Upper lobe of right lung (tissue), 1 donor: ENCODE measurements around the gene WDR62. TPM values are rescaled to one million over a fixed set of nuclear protein-coding genes. Genes with fewer than 3 reads are reported as not detected.

Experiments used
- ATAC-seq: fragments of 200-7000 bp; cut with Tn5 transposase; one replicate; pipeline ENCODE4 v1.9.1; 2020; ENCODE audit warnings: mild to moderate bottlenecking, moderate library complexity
- DNase-seq: peaks from one replicate; pipeline ENCODE4 v3.0.0-alpha.2; 2020
- H3K27ac ChIP-seq: fragments of 200-600 bp; one replicate; pipeline ENCODE4 v1.8.0; 2022
- H3K27me3 ChIP-seq: fragments of 200-600 bp; one replicate; pipeline ENCODE4 v1.8.0; 2022; ENCODE audit warnings: mild to moderate bottlenecking
- H3K36me3 ChIP-seq: fragments of 200-600 bp; one replicate; pipeline ENCODE4 v1.8.0; 2022
- H3K4me1 ChIP-seq: fragments of 200-600 bp; one replicate; pipeline ENCODE4 v1.8.0; 2022
- H3K4me3 ChIP-seq: fragments of 200-600 bp; one replicate; pipeline ENCODE4 v1.8.0; 2022; ENCODE audit warnings: mild to moderate bottlenecking
- H3K9me3 ChIP-seq: fragments of 200-600 bp; one replicate; pipeline ENCODE4 v1.8.0; 2022
- CTCF ChIP-seq: fragments of 200-600 bp; IDR thresholded peaks from one replicate; pipeline ENCODE4 v1.8.0; 2022; ENCODE audit warnings: antibody characterized with exemption
- intact Hi-C: fragments of 100-400 bp; cut with DNase I; formaldehyde crosslinking; loops from one replicate; pipeline ENCODE4 v1.11.0; 2022
- total RNA-seq: library from RNA; stranded (reverse); fragmentation: NEBNext Ultra II Directional; extraction: Animal tissue kit (Norgen Biotek cat#: 25700); gene quantifications from one replicate; pipeline ENCODE4 v1.2.1, GENCODE V29; 2021
- donor health status: DM: no; HTN: yes; CAD: no; lungs with severe emphysema.

The WDR62 gene
- total RNA-seq, 1 donor from 2014 or later, result 0.93 TPM

DNA sequence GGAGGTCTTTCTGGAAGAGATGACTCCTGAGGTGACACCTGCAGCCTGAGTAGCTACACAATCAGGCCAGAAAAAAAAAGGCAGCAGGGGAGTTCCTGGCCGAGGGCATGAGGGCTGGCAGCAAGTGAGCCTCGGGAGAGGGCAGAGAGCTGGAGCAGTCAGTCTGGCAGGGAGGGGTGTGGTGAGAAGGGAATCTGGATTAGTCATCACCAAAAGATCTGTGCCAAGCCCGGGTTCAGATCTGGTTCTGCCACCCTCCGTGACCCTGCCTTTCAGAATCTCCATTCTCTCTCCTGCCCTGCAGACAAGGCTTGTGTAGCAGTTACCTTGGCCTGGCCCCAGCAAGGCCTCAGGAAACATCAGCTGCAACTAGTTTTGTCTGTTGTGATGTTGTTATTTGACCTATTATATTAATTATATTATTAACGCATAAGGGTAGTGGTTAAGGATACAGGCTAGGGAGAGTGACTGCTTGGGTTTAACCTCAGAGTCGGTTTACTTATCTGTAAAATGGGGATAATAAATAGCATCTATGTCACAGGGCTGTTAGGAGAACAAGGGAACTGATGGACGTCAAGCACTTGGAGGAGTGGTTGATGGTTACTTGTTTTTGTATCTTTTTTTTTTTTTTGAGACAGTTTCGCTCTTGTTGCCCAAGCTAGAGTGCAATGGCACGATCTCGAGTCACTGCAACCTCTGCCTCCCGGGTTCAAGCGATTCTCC is 82.4 kb downstream of the WDR62 start:
- peak; percentile 58 for ATAC-seq
- peak overlapping the region; percentile 80 for H3K27ac ChIP-seq
- peak; percentile 80 for DNase-seq
- H3K4me1 ChIP-seq, result peaks cover 31% of the 10 kb centered on the region
- peaks cover 4% of the 10 kb centered on the region for H3K36me3 ChIP-seq
- H3K27me3 ChIP-seq, result no peaks in the 10 kb centered on the region
- no peak for TF ChIP-seq CTCF
- intact Hi-C loops, result no loop called here
- H3K4me3 ChIP-seq, result no peak overlapping the region
- no peaks in the 10 kb centered on the region for H3K9me3 ChIP-seq

- H3K27ac ChIP-seq, result peak overlapping the region; percentile 97
- peaks cover 23% of the 10 kb centered on the region for H3K36me3 ChIP-seq
- no peaks in the 10 kb centered on the region for H3K27me3 ChIP-seq
- H3K4me1 ChIP-seq, result peaks cover 31% of the 10 kb centered on the region
- peak overlapping the region; percentile 78 for H3K4me3 ChIP-seq
- TF ChIP-seq CTCF, result no peak
- DNase-seq (no peak), ATAC-seq (no peak)
- intact Hi-C loops, result no loop called here
- no peaks in the 10 kb centered on the region for H3K9me3 ChIP-seq
Measured at GRCh38 chr19:36139120-36139472, 84.4 kb downstream of the WDR62 start.

DNA sequence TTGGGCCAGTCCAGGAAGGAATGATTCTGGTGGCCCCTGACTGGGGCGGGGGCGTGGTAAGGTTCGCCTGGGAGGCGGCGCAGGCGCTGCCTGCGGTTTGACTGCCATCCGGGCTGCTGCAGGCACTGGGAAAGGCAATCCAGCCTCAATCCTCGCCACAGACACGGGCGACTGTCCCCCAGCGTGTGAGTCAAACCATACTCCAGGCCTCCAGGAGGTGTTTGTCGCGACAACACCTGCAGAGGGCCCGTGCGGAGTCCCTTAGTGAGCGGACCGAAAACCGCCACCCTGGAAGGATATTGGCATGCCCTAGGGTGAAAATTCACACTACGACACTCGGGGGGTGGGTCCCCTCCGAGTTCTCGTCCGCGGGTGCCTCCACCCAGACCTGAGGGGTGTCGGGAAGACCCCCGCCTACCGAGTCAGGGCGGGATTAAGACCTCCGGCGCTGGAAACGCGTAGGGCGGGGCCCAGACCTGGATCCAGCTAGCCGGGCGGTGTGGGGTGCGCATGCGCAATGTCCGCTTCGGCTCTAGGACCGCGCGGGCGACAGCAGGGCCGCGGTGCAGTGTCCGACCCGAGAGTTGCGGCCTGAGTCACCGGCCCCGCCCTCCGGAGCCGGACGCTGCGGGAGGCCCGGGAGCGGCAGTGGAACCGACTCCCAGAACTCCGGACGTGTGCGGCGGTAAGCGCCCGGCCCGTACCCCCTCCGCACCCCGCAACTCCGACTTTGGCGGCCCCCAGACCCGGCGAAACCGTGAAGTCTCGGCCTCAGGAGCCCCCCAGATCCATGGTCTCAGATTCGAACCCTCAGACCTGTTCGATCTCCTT is 85.0 kb downstream of the WDR62 start, which contains the start of gene CAPNS1:
CAPNS1 (plus strand) TSS at position 594 of the 831 bp plus-strand sequence. CDS start 946 bp downstream, outside the sequence.
- no peaks in the 10 kb centered on the region for H3K9me3 ChIP-seq

GRCh38 chr19:36140304-36141038 is 85.8 kb downstream of the WDR62 start:
- ATAC-seq (peak; percentile 2), DNase-seq (no peak)
- intact Hi-C loops, result no loop called here
- peak overlapping the region; percentile 78 for H3K4me3 ChIP-seq
- H3K4me1 ChIP-seq, result peaks cover 31% of the 10 kb centered on the region
- peak overlapping the region; percentile 97 for H3K27ac ChIP-seq
- H3K27me3 ChIP-seq, result no peaks in the 10 kb centered on the region
- peaks cover 37% of the 10 kb centered on the region for H3K36me3 ChIP-seq
- TF ChIP-seq CTCF, result no peak
- H3K9me3 ChIP-seq, result no peaks in the 10 kb centered on the region

More for the DNA sequence above, 85.0 kb downstream of the WDR62 start, which contains the start of gene CAPNS1:
- H3K27ac ChIP-seq, result peak within 1 kb of the TSS; percentile 97
- peaks cover 29% of the 10 kb centered on the region for H3K36me3 ChIP-seq
- no peak for TF ChIP-seq CTCF
- H3K4me3 ChIP-seq, result peak within 1 kb of the TSS; percentile 78
- peaks cover 31% of the 10 kb centered on the region for H3K4me1 ChIP-seq
- ATAC-seq (peak; percentile 91), DNase-seq (peak; percentile 99)
- H3K27me3 ChIP-seq, result no peaks in the 10 kb centered on the region
- intact Hi-C loops, result no loop called here

DNA sequence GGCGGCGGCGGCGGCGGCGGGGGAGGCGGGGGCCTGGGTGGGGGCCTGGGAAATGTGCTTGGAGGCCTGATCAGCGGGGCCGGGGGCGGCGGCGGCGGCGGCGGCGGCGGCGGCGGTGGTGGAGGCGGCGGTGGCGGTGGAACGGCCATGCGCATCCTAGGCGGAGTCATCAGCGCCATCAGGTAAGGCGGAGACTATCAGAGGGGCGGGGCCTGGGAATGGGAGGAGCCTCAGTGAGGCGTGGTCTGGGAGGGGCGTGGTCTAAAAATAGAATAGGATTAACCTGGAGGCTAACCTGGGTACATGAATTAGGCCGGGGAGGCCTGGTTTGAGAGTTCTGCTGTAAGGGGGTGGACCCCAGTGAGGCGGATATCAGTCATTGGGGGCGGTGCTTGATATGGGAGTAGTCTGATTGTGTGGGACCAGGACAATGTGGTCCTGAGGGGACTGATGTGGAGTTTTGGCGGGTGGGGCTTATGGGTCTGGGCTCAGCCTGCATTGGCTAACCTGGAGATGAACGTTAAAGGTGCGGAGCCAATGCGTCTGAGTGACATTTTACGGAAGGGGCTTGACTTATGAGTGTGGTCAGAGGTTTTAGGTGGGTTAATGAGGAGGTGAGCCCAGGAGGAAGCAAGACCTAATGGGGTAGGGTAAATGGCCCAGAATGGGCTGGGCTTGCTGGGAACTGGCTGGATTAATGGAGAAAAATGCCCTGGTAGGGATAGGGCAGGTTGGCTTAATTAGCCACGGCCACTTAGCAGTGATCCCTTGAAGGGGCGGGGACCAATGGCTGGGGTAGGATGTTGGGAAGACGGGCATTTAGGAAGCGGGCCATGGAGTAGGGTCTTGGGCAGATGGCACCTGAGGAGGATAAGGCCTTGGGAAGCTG is 86.6 kb downstream of the WDR62 start:
- DNase-seq (peak; percentile 93), ATAC-seq (peak; percentile 85)
- H3K27me3 ChIP-seq, result no peaks in the 10 kb centered on the region
- peak overlapping the region; percentile 78 for H3K4me3 ChIP-seq
- H3K27ac ChIP-seq, result peak overlapping the region; percentile 97
- H3K36me3 ChIP-seq, result peaks cover 45% of the 10 kb centered on the region
- H3K4me1 ChIP-seq, result peaks cover 31% of the 10 kb centered on the region
- H3K9me3 ChIP-seq, result no peaks in the 10 kb centered on the region
- TF ChIP-seq CTCF, result no peak
- intact Hi-C loops, result no loop called here
